HG03095 (cell line): ENCODE results near the gene SYNE4.
"Not testable (repeated sequence)": the region's sequence is repeated elsewhere in the genome, so short reads cannot be mapped to it uniquely, and the experiment has no call there.

Experiments
- ATAC-seq: cut with Tn5 transposase; IDR thresholded peaks from one replicate; pipeline ENCODE4 v1.9.1; 2021; ENCODE audit warnings: moderate library complexity; ENCODE audit not compliant: unreplicated experiment

The SYNE4 gene

DNA sequence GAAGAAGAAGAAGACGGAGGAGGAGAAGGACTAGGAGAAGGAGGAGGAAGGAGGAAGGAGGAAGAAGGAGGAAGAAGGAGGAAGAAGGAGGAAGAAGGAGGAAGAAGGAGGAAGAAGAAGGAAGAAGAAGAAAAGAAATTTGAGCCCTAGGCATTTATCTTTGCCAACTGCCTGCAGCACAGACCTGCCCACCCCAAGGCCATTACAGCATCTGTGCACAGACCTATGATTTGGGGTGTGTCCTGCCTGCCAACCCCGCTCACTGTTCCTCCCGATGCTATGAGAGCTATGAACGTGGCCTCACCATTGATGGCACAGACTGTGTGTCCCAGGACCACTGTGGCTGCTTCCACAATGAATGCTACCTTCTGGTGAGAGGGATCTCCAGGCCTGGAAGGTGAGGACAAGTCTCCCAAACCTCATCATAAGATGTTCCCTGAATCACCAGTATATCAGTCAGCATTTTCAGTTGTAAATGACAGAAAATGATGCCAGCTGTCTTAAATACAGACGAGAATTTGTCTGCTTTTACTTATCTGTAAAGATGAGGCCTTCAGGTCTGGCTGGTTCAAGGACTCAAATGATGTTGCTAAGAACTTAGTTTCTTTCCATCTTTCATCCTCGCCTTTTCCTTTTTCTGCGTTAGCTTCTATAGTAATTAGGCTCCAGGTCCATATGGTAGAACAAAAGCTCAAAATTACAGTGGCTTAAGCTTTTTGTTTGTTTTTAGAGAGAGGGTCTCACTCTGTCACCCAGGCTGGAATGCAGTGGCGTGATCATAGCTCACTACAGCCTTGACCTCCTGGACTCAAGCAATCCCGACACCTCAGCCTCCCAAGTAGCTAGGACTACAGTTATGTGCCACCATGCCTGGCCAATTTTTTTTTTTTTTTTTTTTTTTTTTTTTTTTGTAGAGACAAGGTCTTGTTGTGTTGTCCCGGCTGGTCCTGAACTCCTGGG is 17.6 kb downstream of the SYNE4 start:
- no peak for ATAC-seq

DNA sequence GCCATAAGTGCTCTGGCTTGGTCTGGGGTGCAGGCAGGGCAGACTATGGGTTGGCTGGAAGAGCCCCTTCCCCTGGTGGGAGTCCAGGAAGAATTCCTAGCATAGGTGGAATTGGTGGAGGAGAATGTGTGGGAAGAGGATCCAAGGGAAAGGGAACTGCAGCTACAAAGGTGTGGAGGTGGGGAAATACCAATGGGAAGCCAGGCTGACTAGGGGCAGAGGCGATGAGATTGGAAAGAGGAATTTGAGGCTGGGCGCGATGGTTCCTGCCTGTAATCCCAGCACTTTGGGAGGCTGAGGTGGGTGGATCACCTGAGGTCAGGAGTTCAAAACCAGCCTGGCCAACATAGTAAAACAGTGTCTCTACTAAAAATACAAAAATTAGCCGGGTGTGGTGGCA is 18.5 kb downstream of the SYNE4 start:
- no peak for ATAC-seq

DNA sequence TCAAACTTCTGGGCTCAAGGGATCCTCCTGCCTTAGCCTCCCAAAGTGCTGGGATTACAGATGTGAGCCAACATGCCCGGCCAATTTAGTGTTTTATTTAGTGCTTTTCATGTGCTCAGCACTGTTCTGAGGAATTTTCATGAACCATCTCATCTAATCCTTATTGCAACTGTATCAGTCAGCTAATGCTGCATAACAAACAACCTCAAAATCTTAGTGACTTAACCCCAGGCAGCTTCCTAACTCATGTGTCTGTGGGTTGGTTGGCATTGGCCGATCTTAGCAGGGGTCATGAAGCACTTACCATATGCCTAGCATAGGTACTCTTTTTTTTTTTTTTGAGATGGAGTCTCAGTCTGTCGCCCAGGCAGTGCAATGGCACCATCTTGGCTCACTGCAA is 19.8 kb downstream of the SYNE4 start:
- ATAC-seq, result no peak

DNA sequence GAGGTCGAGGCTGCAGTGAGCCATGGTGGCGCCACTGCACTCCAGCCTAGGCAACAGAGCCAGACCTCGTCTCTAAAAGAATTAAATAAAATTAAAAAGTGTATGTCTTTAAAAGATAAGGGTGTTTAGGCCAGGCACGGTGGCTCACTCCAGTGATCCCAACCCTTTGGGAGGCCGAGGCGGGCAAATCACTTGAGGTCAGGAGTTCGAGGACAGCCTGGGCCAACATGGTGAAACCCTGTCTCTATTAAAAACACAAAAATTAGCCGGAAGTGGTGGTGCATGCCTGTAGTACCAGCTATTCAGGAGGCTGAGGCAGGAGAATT is 21.1 kb downstream of the SYNE4 start:
- ATAC-seq, result no peak

DNA sequence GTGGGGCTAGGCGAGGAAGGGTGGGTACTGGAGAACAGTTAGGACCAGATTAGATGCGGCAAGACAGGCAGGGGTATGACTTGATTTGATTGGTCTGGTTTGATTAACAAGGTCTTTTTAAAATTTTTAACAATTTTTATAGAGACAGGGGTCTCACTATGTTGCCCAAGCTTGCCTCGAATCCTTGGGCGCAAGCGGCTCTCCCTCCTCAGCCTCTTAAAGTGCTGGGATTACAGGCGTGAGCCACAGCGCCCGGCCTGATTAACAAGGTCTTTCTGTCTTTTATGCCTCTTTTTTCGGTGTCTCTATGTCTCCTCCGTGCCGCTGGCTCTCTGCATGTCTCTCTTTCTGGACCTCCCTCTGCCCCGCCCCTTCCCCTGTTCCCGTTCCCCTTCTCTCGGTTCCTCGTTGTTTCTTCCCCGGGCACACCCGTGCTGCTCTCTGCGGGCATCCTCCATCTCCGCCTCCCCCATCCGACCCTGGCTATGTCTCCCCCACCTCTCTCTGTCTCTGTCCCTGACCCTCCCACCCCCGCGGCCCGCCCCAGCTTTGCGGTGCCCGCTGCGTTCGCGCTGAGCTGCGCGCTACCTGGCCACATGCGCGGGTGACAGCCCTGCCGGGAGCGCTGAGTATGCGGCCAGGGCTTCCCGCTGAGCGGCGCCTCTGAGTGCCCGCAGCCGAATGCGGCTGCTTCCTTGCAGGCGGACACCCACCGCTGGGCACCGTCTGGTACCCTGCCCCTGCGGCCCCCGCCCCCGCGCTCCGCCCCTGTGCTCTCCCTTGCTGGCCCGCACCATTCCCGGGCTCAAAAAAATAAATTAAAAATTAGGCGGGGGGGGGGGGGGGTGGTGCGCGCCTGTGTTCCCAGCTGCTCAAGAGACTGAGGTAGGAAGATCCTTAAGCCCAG is 21.7 kb downstream of the SYNE4 start:
- no peak for ATAC-seq

DNA sequence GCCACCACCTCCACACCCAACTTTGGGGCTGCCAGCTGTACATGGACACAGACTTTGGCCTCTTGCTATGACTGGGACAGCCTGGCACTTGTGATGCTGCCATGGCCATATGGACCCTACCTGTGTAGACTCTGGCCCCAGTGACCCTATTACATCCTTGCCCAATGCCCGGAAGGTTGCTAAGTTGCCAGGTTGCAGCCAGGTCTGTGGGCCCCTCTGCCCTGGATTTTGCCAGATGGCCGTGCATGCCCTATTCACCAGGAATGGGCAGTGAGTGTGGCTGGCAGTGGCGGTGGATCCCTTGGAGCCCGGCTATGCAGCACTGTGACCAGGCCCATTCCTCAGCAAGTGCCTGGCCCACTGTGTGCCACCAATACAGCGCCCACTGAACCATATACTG is 22.5 kb downstream of the SYNE4 start:
- ATAC-seq, result no peak

DNA sequence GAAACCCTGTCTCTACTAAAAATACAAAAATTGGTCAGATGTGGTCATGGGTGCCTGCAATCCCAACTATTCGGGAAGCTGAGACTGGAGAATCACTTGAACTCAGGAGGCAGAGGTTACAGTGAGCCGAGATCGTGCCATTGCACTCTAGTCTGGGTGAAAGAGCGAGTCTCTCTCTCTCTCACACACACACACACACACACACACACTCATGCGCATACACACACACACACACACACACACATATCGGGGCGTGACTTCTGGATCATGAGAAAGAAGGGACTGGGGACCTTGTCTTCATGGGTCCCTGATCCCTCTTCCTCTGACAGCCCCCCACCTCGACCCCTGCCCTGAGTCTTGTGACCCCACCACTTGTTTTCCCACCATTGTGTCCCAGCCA is 25.4 kb downstream of the SYNE4 start:
- no peak for ATAC-seq

DNA sequence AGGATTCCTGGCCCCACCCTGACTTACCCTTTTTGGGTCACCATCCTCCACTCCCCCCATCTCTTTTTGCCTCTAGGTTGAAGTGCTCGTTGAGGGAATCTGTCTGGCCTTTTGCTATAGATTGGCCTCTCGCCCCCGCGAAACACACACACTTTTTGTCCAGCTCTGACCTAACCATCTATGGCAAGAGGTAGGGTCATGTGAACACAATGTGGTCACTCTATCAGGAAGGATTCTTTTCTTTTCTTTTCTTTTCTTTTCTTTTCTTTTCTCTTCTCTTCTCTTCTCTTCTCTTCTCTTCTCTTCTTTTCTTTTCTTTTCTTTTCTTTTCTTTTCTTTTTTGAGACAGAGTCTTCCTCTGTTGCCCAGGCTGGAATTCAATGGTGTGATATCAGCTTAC is 27.6 kb downstream of the SYNE4 start:
- not testable (repeated sequence) for ATAC-seq

DNA sequence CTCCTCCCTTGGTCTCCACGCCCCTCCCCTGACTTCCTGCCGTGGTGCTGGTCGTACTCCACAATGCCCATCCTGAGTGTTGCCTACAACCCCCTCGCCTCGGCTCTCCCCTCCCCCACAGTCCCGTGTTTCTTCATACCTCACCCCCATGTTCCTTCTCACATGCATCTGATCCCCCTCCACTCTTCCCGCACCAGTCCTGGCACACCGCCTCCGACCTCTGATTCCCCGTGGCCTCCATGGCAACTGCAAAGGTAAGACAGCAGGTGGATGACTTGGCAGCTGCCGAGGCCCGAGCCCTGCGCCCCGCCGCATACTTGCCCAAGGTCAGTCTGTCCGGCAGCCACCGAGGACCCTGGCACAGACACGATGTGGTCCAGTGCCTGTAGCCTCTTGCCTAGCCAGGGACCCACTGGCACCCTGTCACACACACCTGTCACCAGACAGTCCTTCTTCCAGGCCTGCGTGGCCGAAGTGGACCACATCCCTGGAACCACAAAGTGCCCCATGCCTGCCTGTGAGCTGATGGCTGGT is 29.7 kb downstream of the SYNE4 start:
- no peak for ATAC-seq

DNA sequence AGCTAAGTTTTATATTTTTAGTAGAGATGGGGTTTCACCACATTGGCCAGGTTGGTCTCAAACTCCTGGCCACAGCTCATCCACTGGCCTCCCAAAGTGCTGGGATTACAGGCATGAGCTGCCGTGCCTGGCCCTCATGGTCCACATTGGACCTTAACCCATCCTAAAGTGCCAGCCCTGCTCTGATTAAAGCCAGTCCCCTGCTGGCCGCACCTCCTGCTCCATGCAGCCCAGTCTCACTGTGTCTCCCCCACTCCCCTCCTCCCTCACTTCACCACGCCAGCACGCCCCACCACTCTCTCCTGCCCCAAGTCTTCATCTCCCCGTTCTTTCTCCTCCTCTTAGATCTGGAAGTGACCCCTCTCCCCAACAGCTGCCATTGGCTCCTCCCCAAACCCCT is 30.3 kb downstream of the SYNE4 start:
- no peak for ATAC-seq

DNA sequence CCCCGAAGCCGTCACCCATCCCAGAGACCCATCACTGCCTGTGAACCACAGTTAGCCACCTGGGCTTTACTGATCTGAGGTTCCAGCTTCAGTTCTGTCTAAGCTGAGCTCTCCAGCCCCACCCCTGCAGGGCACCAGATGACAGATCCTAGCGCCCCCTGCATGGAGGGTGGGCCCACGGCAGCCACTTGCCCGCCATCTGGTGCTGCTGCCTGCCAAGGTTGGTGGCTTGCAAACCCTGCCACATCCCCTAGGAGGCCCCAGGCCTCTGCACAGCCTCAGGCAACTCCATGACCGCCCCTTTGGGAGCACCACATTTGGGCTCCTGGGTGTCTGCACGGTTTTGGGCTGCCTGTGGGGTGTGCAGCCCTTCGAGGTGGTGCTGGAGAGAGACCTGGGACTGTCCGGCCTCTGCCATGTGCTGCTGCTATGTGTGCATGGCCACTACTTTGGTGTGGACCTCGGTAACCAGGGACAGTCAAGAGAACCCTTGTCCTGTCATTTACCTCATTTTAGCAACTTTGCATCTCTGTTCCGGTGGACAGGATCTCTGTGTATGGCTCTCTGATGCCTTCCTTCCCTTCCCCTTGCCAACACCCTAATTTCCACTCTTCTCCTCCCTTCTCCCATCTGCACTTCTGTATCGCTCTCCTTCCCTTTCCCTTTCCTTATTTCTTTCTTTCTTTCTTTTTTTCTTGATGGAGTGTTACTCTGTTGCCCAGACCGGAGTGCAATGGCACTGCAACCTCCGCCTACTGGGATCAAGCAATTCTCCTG is 31.0 kb downstream of the SYNE4 start:
- no peak for ATAC-seq

DNA sequence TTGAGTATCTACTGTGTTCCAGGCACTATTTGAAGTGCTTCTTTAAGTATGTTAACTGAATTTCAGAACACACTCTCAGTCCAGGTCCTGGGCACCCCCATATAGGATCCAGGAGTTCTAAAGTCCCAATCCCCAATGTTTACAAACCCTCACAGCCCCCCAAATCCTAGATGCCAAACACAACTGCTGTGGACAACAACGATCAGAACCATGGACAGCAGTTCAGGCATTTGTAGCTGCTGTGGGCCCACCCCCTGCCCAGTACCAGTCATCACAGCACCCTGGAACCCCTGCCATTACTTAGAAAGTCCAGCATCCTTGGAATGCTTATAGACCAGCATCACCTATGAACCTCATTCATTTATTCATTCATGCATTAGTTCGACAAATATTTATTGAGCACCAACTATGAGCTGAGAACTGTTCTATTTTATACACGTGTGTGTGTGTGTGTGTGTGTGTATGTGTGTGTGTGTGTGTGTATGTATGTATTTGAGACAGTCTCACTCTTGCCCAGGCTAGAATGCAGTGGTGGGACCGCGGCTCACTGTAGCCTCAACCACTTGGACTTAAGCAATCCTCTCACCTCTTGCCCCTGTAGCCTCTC is 32.9 kb downstream of the SYNE4 start:
- no peak for ATAC-seq

DNA sequence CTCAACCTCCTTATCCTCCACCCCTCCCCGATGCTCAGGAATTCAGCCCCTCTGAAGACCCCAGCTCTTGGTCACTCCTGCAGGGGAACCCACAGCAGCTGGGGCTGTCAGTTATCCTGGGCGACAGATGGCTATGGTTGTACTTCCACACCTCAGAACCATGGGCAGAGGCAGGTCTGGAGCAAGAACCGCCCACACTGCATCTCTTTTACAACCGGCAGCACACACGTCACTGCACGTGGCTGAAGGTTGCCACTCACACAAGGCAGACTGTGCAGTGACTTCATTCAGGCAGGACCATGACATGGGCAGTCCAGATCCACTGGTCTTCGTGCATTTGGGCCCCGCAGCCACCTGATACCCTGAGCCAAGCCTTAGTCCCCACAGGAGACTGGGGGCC is 35.1 kb downstream of the SYNE4 start:
- no peak for ATAC-seq

DNA sequence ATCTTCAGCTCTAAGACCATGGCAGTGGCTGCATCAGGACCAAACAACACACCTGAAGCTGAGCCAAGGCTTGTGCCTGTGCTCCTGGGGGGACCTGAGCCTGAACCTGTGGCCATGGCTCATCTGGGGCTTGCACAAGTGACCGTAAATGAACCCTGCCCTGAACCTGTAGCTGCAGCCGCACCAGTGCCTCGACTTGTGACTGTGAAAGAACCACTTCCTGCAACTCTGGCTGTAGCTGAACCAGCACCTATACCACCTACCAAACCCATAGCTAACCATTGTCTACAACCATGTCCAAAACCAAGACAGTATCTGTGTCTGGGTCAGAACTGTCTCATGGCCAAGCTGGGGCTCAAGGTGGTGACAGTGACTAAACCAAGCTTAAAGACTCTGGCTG is 41.8 kb downstream of the SYNE4 start:
- no peak for ATAC-seq

DNA sequence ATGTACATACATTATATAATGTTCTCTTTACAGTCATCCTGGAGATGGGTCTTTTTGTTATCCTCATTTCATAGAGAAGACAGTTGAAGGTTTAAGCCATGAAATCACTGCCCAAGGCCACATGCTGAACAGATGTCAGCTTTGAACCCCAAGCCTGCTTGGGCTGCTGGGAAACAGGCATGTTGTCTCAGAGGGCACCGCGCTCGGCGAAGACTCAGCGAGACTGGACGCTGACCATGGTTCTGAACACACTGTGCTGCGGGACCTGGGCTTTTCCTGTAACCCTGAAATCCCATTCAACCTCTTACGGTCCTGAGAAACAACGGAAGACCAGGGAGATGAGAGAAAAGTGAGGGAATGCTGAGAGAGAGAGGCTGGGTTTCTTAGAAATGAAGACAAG is 45.1 kb downstream of the SYNE4 start:
- no peak for ATAC-seq

DNA sequence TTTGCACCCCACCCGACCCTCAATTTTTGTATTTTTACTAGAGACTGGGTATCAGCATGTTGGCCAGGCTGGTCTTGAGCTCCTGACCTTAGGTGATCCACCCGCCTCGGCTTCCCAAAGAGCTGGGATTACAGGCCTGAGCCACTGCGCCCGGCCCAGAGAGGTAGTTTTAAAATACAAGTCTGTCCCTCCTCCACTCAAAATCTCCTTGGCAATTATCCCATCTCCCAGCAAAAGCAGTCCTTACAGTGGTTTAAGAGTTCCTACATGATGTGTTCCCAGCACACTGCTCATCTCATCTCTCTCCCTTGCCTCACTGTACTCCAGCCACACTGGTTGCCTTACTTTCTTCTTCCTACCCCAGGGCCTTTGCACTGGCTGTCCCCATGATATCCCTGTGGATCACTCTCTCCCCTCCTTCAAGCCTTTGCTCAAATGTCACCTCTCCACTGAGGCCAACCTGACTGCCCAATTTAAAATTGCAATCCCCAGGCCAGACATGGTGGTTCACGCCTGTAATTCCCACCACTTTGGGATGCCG is 48.1 kb downstream of the SYNE4 start:
- ATAC-seq, result no peak

DNA sequence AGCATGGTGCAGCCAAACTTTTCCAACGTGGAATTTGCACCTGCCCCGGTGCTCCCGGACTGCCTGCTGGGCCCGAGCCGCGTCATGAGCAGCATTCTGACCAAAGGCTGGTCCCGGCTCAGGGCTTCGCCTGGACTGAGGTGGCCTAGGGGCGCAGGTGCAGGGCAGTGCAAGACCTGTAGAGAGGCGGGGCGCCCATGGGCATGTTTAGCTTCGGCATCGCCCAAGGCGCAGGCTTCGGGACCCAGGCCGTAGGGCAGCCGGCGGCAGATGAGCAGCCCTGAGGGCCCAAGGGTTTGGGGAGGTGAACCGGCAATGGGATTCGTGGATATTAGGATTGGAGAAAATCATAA is 48.7 kb downstream of the SYNE4 start:
- ATAC-seq, result no peak

DNA sequence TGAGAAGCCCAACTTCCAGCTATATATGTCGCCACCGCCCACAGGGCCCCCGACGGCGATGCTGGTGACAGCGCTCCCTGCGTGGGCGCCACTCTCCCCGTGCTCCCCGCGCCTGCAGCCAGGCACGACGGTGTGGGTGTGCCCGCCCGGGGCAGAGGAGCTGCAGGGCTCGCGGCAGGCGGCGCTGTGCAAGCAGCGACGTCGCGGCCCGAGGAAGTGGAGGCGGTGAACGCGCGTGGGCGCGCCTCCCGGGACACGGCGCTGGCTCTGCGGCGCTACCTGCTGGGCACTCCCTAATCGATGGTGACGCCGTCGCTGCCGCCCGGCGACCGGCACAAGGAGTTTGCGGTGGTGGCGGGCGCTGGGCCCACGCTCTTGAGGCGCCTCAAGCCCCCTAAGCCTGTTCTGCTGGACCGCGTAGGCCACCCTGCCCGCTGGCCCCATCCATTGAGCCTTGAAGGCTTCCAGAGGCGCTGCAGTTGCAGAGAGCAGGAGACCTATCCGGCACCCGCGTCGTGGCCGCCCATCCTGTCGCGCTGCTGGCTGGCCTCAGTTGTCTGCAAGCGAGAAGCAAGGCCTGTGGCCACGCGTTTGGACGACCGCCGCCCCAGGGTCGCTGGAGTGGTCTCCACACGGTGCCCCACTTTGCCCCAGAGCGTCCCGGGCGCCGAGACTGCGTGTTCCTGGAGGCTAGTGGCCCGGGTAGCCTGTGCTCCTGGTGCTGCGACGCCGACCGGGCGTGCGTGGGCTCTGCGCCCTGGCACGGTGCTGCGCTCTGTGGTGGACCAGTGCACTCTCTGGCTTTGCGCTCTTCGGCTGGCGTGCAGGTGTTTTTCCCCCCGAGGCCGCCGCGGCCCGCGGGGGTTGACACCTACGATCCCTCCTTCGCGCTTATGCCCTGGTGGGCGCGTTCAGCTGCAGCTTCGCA is 49.3 kb downstream of the SYNE4 start:
- ATAC-seq, result no peak

DNA sequence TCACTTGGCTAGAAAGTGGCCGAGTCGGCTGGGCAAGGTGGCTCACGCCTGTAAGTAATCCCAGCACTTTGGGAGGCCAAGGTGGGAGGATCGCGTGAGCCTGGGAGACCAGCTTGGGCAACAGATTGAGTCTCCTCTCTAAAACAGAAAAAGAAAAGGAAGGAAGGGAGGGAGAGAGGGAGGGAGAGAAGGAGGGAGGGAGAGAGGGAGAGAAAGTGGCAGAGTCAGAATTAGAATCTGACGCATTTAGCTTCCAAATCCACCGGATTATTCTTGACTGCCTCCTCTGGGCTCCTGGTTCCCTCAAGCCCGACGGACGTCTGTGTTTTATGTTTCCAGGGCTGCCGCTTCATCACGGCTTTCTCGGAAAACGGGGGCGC is 50.0 kb downstream of the SYNE4 start:
- ATAC-seq, result no peak
